ENCODE results near the gene STK40. TPM values are rescaled to one million over a fixed set of nuclear protein-coding genes. Genes with fewer than 3 reads are reported as not detected.

Gene STK40
- total and polyA plus RNA-seq, 9 of the 15 experiments (the other 6 are each of a cell fraction or from before 2014, with no cell fraction given): 0.69 to 94.3 (median 39.1) TPM

DNA sequence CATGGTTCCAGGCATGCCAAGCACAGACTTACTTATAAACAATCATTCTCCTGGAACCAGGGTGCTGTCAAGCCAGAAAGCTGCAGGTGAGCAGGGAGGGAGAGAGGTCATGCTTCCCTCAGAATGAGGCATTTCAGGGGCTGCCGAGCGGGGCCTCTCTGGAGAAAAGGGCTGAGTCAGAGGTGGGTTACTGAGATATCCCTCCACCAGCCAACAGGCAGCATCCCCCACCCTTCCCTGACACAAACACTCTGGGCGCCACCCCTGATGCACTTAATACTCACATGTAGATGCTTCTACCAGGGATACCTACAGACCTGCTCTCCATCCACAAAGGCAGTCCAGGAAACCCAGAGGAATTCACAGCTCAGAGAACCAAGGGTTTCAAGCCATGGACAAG lies 13.1 kb downstream of the STK40 start (continued):
- TF ChIP-seq, protein P1, sequence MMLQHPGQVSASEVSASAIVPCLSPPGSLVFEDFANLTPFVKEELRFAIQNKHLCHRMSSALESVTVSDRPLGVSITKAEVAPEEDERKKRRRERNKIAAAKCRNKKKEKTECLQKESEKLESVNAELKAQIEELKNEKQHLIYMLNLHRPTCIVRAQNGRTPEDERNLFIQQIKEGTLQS (IDR thresholded peaks at IDR 0.05): 0 out of 2 replicates have a peak, but pooled peaks have one; percentile 12
- TF ChIP-seq, protein P1 (CRISPR knock-in tag; conservative IDR thresholded peaks at IDR 0.05): no peak
- TF ChIP-seq FOXJ3 (CRISPR knock-in tag; IDR thresholded peaks at IDR 0.05) (no peak), BRD9 (IDR thresholded peaks at IDR 0.05; ENCODE audit: low read depth, partially characterized antibody) (no peak), CCAR2 (IDR thresholded peaks at IDR 0.05; ENCODE audit: low read depth, low read length) (no peak), TCFL5 (CRISPR knock-in tag; conservative IDR thresholded peaks at IDR 0.05) (no peak), SPI1 (IDR thresholded peaks at IDR 0.05; ENCODE audit: borderline replicate concordance, low read depth, low read length) (no peak), ZBTB9 (CRISPR knock-in tag; IDR thresholded peaks at IDR 0.05) (0 out of 2 replicates have a peak, but pooled peaks have one; percentile 19), BRF1 (IDR thresholded peaks at IDR 0.05; ENCODE audit: borderline replicate concordance, extremely low read depth, insufficient read length) (no peak), ZNF121 (CRISPR knock-in tag; conservative IDR thresholded peaks at IDR 0.05) (no peak), NCOA4 (IDR thresholded peaks at IDR 0.05; ENCODE audit: partially characterized antibody) (no peak), MXI1 (IDR thresholded peaks at IDR 0.05; ENCODE audit: low read depth, low read length) (no peak), NUFIP1 (IDR thresholded peaks at IDR 0.05; ENCODE audit: partially characterized antibody) (no peak), RFX1 (IDR thresholded peaks at IDR 0.05) (no peak), TOE1 (IDR thresholded peaks at IDR 0.05; ENCODE audit: borderline replicate concordance) (no peak), TOE1 (CRISPR knock-in tag; IDR thresholded peaks at IDR 0.05; ENCODE audit: borderline replicate concordance, low read depth) (no peak), HDAC2 (IDR thresholded peaks at IDR 0.05) (no peak), HDAC3 (IDR thresholded peaks at IDR 0.05; ENCODE audit: borderline replicate concordance, partially characterized antibody) (no peak), HNRNPH1 (optimal IDR thresholded peaks at IDR 0.05; ENCODE audit: low read depth, low read length) (no peak), ZNF431 (CRISPR knock-in tag; IDR thresholded peaks at IDR 0.05) (no peak), PTTG1 (tag; IDR thresholded peaks at IDR 0.05; ENCODE audit: low read depth) (no peak), PCBP1 (IDR thresholded peaks at IDR 0.05; ENCODE audit: low read depth, low read length, poor library complexity, severe bottlenecking) (no peak), PTRF (tag; IDR thresholded peaks at IDR 0.05) (no peak)
- TF ChIP-seq, protein P2, sequence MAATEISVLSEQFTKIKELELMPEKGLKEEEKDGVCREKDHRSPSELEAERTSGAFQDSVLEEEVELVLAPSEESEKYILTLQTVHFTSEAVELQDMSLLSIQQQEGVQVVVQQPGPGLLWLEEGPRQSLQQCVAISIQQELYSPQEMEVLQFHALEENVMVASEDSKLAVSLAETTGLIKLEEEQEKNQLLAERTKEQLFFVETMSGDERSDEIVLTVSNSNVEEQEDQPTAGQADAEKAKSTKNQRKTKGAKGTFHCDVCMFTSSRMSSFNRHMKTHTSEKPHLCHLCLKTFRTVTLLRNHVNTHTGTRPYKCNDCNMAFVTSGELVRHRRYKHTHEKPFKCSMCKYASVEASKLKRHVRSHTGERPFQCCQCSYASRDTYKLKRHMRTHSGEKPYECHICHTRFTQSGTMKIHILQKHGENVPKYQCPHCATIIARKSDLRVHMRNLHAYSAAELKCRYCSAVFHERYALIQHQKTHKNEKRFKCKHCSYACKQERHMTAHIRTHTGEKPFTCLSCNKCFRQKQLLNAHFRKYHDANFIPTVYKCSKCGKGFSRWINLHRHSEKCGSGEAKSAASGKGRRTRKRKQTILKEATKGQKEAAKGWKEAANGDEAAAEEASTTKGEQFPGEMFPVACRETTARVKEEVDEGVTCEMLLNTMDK (IDR thresholded peaks at IDR 0.05; ENCODE audit: borderline replicate concordance, insufficient read depth, low read depth, low read length, poor library complexity, severe bottlenecking): no peak
- TF ChIP-seq, protein P3, sequence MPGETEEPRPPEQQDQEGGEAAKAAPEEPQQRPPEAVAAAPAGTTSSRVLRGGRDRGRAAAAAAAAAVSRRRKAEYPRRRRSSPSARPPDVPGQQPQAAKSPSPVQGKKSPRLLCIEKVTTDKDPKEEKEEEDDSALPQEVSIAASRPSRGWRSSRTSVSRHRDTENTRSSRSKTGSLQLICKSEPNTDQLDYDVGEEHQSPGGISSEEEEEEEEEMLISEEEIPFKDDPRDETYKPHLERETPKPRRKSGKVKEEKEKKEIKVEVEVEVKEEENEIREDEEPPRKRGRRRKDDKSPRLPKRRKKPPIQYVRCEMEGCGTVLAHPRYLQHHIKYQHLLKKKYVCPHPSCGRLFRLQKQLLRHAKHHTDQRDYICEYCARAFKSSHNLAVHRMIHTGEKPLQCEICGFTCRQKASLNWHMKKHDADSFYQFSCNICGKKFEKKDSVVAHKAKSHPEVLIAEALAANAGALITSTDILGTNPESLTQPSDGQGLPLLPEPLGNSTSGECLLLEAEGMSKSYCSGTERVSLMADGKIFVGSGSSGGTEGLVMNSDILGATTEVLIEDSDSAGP (CRISPR knock-in tag; IDR thresholded peaks at IDR 0.05): no peak
